ENCODE measurements around the gene IKZF3. TPM values are rescaled to one million over a fixed set of nuclear protein-coding genes. Genes with fewer than 3 reads are reported as not detected.

IKZF3 gene
- total and polyA plus RNA-seq, 10 of the 15 experiments (the other 5 are each of a cell fraction or from before 2014, with no cell fraction given) = 5.5 to 98.2 (median 47.6) TPM

GRCh38 chr17:39787743-39788484 lies 76.2 kb downstream of the IKZF3 start:
- WGBS (ENCODE audit: insufficient coverage, insufficient replicate concordance, low lambda C conversion rate, missing lambda C conversion rate) = 87% methylated on average over 8 of the region's 8 CpGs
- ChIA-PET RAD21 (ENCODE audit: unreplicated experiment) (no interaction called here), SMC1A (ENCODE audit: uncharacterized antibody, unreplicated experiment) (interaction anchor here (0.8 to 1.5 kb wide), 5 partner anchors 8 to 107 kb away, joined by 3 to 7 read pairs (median 3); no protein-coding TSS in a partner anchor), CTCF (interaction anchor here (1.3 kb wide), 2 partner anchors 9 to 20 kb away, joined by 3 to 5 read pairs; no protein-coding TSS in a partner anchor), POLR2A (no interaction called here)
- ATAC-seq = no peak
- TSS peak; percentile 21 for BruUV-seq (replicated peaks)
- no peak for DNase-seq (ENCODE audit: low read depth, low spot score)
- Histone ChIP-seq H3K27ac (ENCODE audit: control insufficient read depth, insufficient read depth) (no peak overlapping the region), H3K36me3 (ENCODE audit: control insufficient read depth in 2 of 2, insufficient read depth in 2 of 2, low read length in 1 of 2) (peaks cover 7 to 51% of the 10 kb centered on the region in 2 experiments), H3K4me2 (ENCODE audit: control insufficient read depth, insufficient read depth) (no peak overlapping the region), H3K9me3 (replicated peaks; ENCODE audit: control insufficient read depth, insufficient read depth, low read length) (no peaks in the 10 kb centered on the region), H3K27me3 (replicated peaks in 1 of 2; ENCODE audit: control insufficient read depth in 2 of 2, insufficient read depth in 2 of 2, low read length in 1 of 2) (no peaks in the 10 kb centered on the region), H3K4me1 (ENCODE audit: control insufficient read depth, insufficient read depth, low read length) (peaks cover 34% of the 10 kb centered on the region), H3K9ac (ENCODE audit: control insufficient read depth, insufficient read depth, low read length) (no peak overlapping the region), H4K20me1 (ENCODE audit: control insufficient read depth, insufficient read depth) (no peaks in the 10 kb centered on the region), H3K79me2 (ENCODE audit: control insufficient read depth, insufficient read depth, low read length) (peaks cover 64% of the 10 kb centered on the region), H3K4me3 (no peak overlapping the region), H2AFZ (ENCODE audit: control insufficient read depth, low read depth, low read length) (no peak overlapping the region)
- in situ Hi-C loops (cut with MboI) = no loop called here
- intact Hi-C loops (cut with micrococcal nuclease; ENCODE audit: unreplicated experiment) = no loop called here
- FAIRE-seq = no peak
- no peak for TF ChIP-seq CTCF (IDR thresholded peaks at IDR 0.05 in 2 of 3, conservative IDR thresholded peaks at IDR 0.05 in 1 of 3; ENCODE audit: control insufficient read depth in 2 of 3, extremely low read depth in 1 of 3, insufficient read depth in 1 of 3, low read depth in 3 of 3, low read length in 3 of 3)
- 0 out of 2 replicates have a peak, but pooled peaks have one; percentile 4 for TF ChIP-seq RAD21 (IDR thresholded peaks at IDR 0.05; ENCODE audit: insufficient read depth, low read depth, low read length)

- Histone ChIP-seq H3K36me3 (ENCODE audit: control insufficient read depth in 2 of 2, insufficient read depth in 2 of 2, low read length in 1 of 2) (peaks cover 8 to 59% of the 10 kb centered on the region in 2 experiments), H3K4me1 (ENCODE audit: control insufficient read depth, insufficient read depth, low read length) (peaks cover 27% of the 10 kb centered on the region), H3K9ac (ENCODE audit: control insufficient read depth, insufficient read depth, low read length) (no peak overlapping the region), H3K27ac (ENCODE audit: control insufficient read depth, insufficient read depth) (no peak overlapping the region), H3K4me2 (ENCODE audit: control insufficient read depth, insufficient read depth) (no peak overlapping the region), H4K20me1 (ENCODE audit: control insufficient read depth, insufficient read depth) (no peaks in the 10 kb centered on the region), H3K27me3 (replicated peaks in 1 of 2; ENCODE audit: control insufficient read depth in 2 of 2, insufficient read depth in 2 of 2, low read length in 1 of 2) (no peaks in the 10 kb centered on the region), H3K4me3 (no peak overlapping the region), H3K79me2 (ENCODE audit: control insufficient read depth, insufficient read depth, low read length) (peaks cover 64% of the 10 kb centered on the region), H3K9me3 (replicated peaks; ENCODE audit: control insufficient read depth, insufficient read depth, low read length) (no peaks in the 10 kb centered on the region), H2AFZ (ENCODE audit: control insufficient read depth, low read depth, low read length) (no peak overlapping the region)
- ChIA-PET RAD21 (ENCODE audit: unreplicated experiment) (interaction anchor here (1.4 to 1.7 kb wide), 2 partner anchors 10 to 31 kb away, joined by 4 to 5 read pairs; no protein-coding TSS in a partner anchor), POLR2A (interaction anchor here (1.1 to 1.9 kb wide), 2 partner anchors 12 to 57 kb away, joined by 3 to 7 read pairs; no protein-coding TSS in a partner anchor), CTCF (interaction anchor here (0.9 to 1.4 kb wide), 3 partner anchors 10 to 166 kb away, joined by 3 to 4 read pairs (median 3); no protein-coding TSS in a partner anchor), SMC1A (ENCODE audit: uncharacterized antibody, unreplicated experiment) (interaction anchor here (1.2 to 2.1 kb wide), 7 partner anchors 7 to 76 kb away, joined by 3 to 9 read pairs (median 6); no protein-coding TSS in a partner anchor)
- DNase-seq (ENCODE audit: low read depth, low spot score) = no peak
- no peak for ATAC-seq
- intact Hi-C loops (cut with micrococcal nuclease; ENCODE audit: unreplicated experiment) (no loop called here), in situ Hi-C loops (cut with MboI) (no loop called here)
- no TSS peak for BruUV-seq (replicated peaks)
- FAIRE-seq = no peak
- TF ChIP-seq CBX5 (IDR thresholded peaks at IDR 0.05; ENCODE audit: low read depth) = no peak
- TF ChIP-seq CREM (IDR thresholded peaks at IDR 0.05; ENCODE audit: low read depth) = no peak
- TF ChIP-seq ATF2 (IDR thresholded peaks at IDR 0.05; ENCODE audit: low read length) = no peak
- TF ChIP-seq, protein P1, sequence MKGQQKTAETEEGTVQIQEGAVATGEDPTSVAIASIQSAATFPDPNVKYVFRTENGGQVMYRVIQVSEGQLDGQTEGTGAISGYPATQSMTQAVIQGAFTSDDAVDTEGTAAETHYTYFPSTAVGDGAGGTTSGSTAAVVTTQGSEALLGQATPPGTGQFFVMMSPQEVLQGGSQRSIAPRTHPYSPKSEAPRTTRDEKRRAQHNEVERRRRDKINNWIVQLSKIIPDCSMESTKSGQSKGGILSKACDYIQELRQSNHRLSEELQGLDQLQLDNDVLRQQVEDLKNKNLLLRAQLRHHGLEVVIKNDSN (IDR thresholded peaks at IDR 0.05; ENCODE audit: borderline replicate concordance, extremely low read length, insufficient read depth, low read depth, low read length) = no peak
- TF ChIP-seq, protein P2, sequence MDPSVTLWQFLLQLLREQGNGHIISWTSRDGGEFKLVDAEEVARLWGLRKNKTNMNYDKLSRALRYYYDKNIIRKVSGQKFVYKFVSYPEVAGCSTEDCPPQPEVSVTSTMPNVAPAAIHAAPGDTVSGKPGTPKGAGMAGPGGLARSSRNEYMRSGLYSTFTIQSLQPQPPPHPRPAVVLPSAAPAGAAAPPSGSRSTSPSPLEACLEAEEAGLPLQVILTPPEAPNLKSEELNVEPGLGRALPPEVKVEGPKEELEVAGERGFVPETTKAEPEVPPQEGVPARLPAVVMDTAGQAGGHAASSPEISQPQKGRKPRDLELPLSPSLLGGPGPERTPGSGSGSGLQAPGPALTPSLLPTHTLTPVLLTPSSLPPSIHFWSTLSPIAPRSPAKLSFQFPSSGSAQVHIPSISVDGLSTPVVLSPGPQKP (IDR thresholded peaks at IDR 0.05; ENCODE audit: low read depth, low read length) = no peak
- no peak for TF ChIP-seq SRF (IDR thresholded peaks at IDR 0.05; ENCODE audit: low read depth in 2 of 2, low read length in 2 of 2)
- TF ChIP-seq ATF7 (IDR thresholded peaks at IDR 0.05; ENCODE audit: low read depth) = no peak
- TF ChIP-seq NBN (IDR thresholded peaks at IDR 0.05) = no peak
Observed at GRCh38 chr17:39787041-39787440, 77.1 kb downstream of the IKZF3 start.
